ENCODE measurements around the gene DXO.
"Not testable (repeated sequence)": the region's sequence is repeated elsewhere in the genome, so short reads cannot be mapped to it uniquely, and the experiment has no call there.

The DXO gene

DNA sequence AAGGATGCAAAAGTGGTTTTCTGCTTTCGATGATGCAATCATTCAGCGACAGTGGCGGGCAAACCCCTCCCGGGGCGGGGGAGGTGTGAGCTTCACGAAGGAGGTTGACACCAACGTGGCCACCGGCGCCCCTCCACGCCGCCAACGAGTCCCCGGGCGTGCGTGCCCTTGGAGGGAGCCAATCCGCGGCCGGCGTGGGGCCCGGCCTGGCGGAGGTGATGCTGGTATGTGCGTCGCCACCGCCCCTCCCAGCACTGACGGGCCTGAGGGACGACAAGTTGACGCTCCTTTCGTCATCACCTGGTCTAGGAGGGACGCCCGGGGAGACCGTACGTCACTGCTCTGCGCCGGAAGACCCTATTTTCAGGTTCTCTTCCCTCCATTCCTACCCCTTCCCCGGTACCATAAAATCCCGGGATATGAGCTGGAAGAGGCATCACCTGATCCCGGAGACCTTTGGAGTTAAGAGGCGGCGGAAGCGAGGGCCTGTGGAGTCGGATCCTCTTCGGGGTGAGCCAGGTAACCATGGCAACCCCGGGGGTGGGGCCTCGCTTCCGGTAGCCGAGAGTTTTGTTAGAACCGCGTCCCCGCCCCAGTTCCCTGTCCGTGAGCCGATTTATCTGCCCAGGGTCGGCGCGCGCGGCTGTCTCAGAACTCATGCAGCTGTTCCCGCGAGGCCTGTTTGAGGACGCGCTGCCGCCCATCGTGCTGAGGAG is at the start of gene DXO:
Gene DXO, minus strand, starts transcription at position 146 of the 716 bp plus-strand sequence. CDS start 463 bp downstream, outside the sequence.
- DNase-seq, result peak; percentile 97 to 99

- not testable (repeated sequence) for DNase-seq
These were observed 42.6 kb upstream of the DXO start, which contains the start of gene C4B for GRCh38 chr6:32014547-32014946. Gene C4B, plus strand, starts transcription at chr6:32014795. Its CDS starts 51 bp downstream, at chr6:32014846.

DNA sequence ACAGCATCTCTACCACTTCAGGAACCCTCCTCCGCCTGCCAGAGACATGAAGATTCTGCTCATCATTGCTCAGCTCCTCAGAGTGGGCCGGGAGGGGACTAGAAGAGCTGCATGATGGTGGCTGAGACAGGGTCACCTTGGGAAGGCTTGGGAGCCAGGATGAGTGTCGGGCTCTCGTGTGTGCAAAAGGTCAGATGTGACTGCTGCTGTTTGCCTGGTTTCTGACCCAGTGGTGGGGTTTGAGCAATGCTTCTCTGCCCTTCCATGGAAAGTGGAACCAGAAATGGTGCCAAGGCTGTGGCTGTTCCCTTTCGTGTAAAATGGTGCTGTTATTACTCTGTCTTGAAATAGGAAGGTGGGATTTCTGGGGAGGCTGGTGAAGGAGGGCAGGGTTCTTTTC is 41.8 kb upstream of the DXO start:
- DNase-seq, result not testable (repeated sequence)

GRCh38 chr6:32012941-32013617 is 41.1 kb upstream of the DXO start:
- DNase-seq, result not testable (repeated sequence)

DNA sequence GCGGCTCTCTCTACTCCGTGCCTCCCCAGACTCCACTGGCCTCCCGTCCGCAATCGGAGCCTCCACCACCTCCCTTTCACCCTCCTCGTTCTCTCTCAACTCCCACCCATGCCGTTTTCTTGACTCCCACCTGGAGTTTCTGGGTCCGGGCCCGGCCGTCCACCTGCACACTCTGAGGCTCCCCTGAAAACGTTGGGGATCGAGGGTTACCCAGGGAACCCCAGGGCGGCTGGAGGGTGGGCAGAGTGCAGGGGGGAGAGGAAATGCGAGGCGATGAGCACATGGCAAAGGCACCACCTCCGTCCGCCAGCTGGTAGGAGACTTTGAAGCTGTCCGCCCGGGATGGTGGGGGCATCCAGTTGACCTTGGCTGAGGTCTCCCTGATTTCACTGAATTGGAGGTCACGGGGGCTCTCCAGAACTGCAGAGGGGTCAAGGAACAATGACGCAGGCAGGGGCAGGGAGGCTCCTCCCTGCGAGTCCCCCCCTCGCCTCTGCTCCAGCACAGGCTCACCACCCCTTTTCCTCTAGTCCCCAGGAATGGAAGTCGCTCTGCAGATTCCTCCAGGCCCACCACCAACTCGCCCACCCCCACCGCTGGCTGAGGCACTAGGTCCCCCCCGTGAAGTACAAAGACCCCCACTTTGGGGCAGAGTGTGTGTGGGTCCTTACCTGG is 39.1 kb upstream of the DXO start:
- DNase-seq, result not testable (repeated sequence)

- not testable (repeated sequence) for DNase-seq
These were observed 37.6 kb upstream of the DXO start for GRCh38 chr6:32009537-32009936.

GRCh38 chr6:32008616-32009015 is 36.7 kb upstream of the DXO start:
- DNase-seq, result not testable (repeated sequence)

GRCh38 chr6:32008037-32008436 is 36.1 kb upstream of the DXO start:
- not testable (repeated sequence) for DNase-seq

DNA sequence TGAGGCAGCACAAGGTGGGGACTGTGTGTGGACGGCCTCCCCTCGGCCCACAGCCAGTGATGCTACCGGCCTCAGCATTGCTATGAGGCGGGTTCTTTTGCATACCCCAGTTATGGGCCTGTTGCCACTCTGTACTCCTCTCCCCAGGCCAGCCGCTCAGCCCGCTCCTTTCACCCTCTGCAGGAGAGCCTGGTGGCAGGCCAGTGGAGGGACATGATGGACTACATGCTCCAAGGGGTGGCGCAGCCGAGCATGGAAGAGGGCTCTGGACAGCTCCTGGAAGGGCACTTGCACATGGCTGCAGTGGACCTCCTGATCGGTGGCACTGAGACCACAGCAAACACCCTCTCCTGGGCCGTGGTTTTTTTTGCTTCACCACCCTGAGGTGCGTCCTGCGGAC is 35.1 kb upstream of the DXO start:
- not testable (repeated sequence) for DNase-seq

DNA sequence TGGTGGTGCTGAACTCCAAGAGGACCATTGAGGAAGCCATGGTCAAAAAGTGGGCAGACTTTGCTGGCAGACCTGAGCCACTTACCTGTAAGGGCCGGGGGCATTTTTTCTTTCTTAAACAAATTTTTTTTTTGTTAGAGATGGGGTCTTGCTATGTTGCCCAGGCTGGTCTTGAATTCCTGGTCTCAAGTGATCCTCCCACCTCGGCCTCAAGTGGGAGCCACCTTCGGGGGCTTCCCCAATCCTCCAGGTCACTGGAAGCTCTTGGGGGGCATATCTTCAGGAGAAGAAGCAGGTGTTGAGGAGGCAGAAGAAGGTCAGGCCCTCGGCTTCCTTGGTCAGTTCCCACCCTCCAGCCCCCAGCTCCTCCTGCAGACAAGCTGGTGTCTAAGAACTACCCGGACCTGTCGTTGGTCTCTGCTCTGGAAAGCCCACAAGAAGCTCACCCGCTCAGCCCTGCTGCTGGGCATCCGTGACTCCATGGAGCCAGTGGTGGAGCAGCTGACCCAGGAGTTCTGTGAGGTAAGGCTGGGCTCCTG is 34.1 kb upstream of the DXO start:
- DNase-seq, result not testable (repeated sequence)

GRCh38 chr6:32005538-32005880 is 33.6 kb upstream of the DXO start:
- not testable (repeated sequence) for DNase-seq

DNA sequence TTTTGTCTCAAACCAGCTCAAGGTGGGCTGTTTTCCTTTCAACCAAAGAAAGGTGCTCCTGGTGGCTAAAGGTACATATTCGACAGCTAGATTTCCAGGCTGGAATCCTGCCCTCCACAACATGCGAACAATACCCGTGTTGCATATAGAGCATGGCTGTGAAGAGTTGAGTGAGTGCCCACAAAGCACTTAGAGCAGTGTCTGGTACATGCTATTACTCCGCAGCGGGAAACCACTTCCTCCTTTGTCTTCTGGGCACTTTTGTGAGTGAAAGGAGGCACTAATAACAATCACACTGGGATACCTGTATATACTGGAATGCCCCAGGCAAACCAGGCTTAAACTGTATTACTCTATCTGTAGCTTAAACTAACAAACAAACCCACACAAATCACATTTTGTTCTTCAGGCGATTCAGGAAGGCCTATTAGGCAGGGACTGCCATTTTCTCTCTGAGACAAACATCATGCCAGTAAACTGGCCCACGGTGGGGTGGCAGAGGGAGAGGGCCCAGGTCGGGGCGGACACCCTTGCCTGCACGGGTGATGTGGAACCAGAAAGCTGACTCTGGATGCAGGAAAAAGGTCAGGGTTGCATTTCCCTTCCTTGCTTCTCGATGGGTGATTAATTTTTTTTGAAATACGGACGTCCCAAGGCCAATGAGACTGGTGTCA is 33.1 kb upstream of the DXO start:
- DNase-seq, result not testable (repeated sequence)

- not testable (repeated sequence) for DNase-seq
These were observed 32.5 kb upstream of the DXO start for GRCh38 chr6:32004393-32004792.

DNA sequence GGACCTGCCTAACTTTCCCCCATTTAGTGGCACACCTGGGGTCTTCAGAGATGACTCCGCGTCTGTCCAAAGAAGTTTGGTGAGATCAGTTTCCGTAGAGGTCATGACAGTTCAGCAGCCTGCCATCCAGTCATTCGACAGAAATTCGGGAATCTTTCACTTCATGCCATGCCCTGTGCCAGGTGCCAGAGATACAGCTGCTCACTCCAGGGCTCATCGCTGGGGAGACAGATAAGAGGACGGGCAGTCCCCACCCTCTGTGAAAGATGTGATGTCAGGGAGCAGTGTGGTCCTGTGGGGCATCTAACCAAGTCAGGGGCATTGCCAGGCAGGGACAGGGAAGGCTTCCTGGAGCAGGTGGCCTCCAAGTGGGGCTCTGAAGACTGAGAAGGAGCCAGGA is 31.4 kb upstream of the DXO start:
- DNase-seq, result not testable (repeated sequence)

- not testable (repeated sequence) for DNase-seq
These were observed 30.8 kb upstream of the DXO start for GRCh38 chr6:32002546-32003268.

DNA sequence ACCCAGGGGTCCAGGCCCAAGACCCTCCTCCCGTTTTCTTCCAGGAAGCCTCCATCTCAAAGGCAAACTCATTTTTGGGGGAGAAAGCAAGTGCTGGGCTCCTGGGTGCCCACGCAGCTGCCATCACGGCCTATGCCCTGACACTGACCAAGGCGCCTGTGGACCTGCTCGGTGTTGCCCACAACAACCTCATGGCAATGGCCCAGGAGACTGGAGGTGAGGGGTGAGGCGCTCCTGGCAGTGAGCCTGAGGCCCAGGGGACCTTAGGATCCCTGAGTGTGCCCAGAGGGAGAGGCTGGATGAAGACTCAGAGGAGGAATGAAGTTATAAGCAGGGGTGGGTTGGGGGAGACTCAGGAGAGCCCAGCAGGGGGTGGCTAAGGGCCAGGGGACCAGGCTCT is 24.4 kb upstream of the DXO start:
- not testable (repeated sequence) for DNase-seq

GRCh38 chr6:31994421-31994820 is 22.5 kb upstream of the DXO start:
- not testable (repeated sequence) for DNase-seq

DNA sequence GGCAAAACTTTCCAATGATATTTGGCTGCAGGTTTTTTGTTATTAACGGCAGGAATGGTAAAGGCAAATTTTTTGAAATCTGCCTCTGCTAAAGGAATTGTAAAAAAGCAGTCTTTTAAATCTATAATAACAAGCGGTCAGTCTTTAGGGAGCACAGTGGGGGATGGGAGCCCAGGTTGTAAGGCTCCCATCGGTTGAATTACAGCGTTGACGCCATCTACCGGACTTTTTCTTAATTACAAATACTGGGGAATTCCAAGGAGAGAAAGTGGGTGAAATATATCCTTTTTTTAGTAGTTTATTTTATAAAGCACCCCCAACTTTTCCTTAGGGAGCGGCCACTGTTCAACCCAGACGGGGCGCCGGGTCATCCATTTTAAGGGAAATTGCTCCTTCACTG is 17.4 kb upstream of the DXO start:
- DNase-seq, result not testable (repeated sequence)

DNA sequence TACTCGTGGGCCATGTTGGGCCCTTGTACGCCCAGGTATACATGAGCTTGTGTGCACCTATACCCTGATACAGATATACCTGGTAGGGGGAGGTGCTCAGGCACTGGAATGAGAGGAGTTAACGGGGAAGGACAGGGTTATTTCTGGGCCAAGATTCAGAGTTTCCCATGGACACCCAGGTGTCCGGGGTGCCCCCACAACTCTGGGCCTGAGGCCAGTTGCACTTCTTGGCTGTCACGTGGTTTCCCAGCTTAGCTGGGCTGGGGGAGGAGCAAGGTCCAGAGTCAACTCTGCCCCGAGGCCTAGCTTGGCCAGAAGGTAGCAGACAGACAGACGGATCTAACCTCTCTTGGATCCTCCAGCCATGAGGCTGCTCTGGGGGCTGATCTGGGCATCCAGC is 9.8 kb upstream of the DXO start, which contains the start of gene C4A:
Gene C4A, plus strand, starts transcription at position 314 of the 400 bp plus-strand sequence. Its CDS starts 51 bp downstream, at position 365.
- not testable (repeated sequence) for DNase-seq

DNA sequence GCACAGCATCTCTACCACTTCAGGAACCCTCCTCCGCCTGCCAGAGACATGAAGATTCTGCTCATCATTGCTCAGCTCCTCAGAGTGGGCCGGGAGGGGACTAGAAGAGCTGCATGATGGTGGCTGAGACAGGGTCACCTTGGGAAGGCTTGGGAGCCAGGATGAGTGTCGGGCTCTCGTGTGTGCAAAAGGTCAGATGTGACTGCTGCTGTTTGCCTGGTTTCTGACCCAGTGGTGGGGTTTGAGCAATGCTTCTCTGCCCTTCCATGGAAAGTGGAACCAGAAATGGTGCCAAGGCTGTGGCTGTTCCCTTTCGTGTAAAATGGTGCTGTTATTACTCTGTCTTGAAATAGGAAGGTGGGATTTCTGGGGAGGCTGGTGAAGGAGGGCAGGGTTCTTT is 9.1 kb upstream of the DXO start:
- DNase-seq, result not testable (repeated sequence)

- not testable (repeated sequence) for DNase-seq
These were observed 8.4 kb upstream of the DXO start for GRCh38 chr6:31980195-31980876.

All from SHP77 (cell line).